ENCODE results near the gene ZNF410.

DNA sequence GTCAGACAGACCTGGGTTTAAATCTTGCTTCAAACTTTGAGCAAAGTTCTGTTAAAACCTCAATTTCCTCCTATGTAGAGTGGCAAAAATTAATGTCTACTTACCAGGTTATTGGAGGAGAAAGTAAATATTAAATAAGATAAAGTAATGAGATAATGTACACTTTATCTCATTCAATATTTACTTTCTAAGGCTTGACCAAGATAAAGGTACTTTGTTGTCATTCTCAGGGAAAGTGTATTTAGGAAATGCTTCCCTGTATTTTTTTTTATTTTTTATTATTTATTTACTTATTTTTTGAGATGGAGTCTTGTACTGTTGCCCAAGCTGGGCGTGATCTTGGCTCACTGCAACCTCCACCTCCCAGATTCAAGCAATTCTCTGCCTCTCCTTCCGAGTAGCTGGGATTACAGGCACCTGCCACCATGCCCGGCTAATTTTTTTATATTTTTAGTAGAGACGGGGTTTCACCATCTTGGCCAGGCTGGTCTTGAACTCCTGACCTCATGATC lies 58.6 kb downstream of the ZNF410 start:
- TF ChIP-seq, protein P1, sequence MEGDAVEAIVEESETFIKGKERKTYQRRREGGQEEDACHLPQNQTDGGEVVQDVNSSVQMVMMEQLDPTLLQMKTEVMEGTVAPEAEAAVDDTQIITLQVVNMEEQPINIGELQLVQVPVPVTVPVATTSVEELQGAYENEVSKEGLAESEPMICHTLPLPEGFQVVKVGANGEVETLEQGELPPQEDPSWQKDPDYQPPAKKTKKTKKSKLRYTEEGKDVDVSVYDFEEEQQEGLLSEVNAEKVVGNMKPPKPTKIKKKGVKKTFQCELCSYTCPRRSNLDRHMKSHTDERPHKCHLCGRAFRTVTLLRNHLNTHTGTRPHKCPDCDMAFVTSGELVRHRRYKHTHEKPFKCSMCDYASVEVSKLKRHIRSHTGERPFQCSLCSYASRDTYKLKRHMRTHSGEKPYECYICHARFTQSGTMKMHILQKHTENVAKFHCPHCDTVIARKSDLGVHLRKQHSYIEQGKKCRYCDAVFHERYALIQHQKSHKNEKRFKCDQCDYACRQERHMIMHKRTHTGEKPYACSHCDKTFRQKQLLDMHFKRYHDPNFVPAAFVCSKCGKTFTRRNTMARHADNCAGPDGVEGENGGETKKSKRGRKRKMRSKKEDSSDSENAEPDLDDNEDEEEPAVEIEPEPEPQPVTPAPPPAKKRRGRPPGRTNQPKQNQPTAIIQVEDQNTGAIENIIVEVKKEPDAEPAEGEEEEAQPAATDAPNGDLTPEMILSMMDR (IDR thresholded peaks at IDR 0.05; ENCODE audit: low read depth, low read length) = no peak
- no peak for TF ChIP-seq EZH2phosphoT487 (IDR thresholded peaks at IDR 0.05; ENCODE audit: low read depth)

Data from OCI-LY3 (cell line).